Kidney capillary endothelial cell (primary cell): Measurements from ENCODE around the gene AKIRIN2.

Source experiments
- DNase-seq: peaks from one replicate; pipeline ENCODE4 v3.0.0-alpha.2; 2018; ENCODE audit warnings: low spot score

AKIRIN2 gene

DNA sequence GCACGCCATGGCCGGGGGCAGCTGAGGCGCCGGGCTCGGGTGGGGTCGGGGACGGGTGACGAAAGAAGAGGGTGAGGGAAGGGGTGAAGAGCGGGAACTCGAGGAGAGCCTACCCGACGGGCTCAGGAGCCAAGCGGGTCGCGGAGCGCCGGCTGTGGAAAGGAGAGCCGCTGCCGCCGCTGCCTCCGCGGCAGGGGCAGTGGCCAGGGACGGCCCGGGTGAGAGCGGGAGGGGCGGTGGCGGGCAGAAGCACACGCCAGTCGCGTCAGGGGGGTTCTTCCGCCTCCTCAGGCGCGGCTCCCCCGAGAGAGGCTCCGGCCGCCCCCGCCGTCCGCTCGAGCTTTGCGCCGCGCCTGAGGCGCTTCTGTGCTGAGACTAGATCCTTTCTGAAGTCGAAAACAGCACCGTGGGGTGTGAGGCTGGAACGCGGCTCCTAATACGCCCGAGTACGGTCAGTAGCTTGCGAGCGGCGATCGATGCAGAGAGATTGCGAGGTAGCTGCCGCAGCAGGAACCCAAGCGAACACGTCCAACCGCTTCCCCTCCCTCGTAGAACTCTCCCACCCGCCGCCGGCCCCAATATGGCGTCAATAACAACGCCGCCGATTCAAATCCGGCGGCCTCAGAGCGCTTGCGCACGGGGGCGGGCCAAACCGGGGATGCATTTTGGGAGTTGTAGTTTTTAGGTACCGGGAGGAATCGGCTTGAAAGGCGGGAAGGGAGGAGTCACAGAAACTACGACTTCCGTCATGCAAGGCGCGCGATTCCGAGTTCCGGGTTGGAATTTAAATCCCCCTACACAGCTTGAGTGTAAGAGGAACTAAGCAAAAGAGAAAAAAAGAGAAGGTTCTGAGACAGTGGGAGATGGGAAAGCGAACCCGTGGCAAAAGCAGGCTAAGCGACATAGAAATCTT, at the start of gene AKIRIN2:
AKIRIN2 (minus strand) TSS at position 558 of the 913 bp plus-strand sequence; CDS start at position 9, 549 bp downstream.
- peak; percentile 98 for DNase-seq

DNA sequence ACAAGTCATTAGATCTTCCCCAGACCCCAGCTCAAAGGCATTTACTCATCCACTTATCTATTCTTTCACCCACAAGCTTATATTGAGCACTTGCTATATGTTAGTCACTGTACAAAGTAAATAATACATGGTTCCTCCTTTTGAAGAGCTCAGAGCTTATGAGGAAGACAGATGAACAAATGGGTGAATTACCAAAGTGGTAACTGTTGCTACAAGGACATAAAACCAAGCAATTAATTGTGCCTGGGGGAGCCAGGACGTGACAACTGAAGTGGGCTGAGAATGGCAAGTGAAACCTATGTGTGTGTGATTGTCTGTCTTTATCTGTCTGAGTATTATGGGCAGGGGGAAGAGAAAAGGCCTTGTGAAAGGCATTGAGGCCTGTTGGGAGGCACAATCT, 45.6 kb upstream of the AKIRIN2 start:
- no peak for DNase-seq

DNA sequence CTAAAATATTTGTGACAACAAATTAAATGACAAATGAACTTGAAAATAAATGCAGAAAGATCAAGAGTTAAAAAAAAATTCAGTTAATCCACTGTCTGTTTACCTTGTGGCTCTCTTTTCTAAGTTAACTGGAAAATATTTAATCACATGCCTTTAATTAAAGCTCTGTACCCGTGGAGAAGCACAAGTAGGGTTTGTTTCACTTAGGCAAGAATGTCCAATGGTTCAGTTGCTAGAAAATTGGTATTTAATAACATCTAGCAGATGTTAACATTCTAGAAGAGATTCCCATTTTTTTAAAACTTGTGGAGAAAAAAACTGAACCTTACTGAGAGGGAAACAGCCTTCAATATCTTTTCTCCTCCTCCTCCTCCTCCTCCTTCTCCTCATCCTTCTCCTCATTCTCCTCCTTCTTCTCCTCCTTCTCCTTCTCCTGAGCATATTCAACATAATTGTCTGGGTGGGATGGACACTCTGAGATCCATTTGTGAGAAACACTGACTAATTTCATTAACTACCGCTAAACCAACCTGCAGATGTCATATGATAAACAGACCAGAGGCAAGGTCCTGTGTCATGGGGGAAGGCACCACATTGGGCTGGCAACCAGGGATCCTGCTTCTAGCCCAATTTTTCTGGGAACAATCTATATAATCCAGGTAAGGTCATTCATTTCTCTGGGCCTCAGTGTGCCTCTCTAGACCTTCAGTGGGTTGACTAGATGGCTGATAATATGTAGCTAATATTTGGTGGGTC, 44.1 kb upstream of the AKIRIN2 start:
- no peak for DNase-seq

DNA sequence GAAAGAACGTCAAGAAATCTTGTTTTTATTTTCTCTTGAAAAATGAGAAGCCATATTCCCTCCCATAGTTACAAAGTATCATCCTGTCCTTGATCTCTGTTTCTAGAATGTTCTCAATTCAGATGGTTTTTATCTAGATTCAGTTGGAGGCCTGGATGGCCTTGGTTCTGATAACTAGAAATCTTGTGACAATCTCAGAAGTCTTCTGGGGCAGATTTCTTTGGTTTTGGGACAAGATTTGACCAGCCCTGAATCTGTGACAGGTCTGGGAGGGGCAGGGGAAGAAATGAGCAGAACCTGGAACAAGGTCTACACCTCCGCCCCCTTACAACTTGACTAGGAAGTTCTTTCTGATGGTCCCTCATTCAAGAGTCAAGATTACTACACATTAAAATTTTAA, 41.4 kb upstream of the AKIRIN2 start:
- no peak for DNase-seq

GRCh38 chr6:87742106-87742505, 40.1 kb upstream of the AKIRIN2 start:
- no peak for DNase-seq

GRCh38 chr6:87741001-87741650, 39.1 kb upstream of the AKIRIN2 start:
- DNase-seq: no peak

- no peak for DNase-seq
These were observed 36.7 kb upstream of the AKIRIN2 start for GRCh38 chr6:87738744-87739143.

DNA sequence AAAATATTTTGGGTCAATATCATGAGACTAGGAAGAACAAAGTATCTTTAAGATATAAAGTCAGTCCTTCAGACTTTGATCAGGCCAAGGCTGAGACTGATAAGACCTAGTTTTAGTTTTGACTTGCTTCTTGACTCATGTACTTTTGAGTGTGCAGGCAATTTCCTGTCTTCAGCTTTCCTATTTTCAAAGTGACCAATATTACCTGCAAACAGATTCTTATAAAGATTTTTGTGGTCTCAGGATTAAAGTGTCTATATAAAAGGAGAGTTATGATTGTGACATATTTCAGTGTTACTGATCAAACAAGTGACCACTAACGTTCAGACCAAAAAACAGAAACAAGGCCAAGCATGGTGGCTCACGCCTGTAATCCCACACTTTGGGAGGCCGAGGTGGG, 36.0 kb upstream of the AKIRIN2 start:
- DNase-seq: no peak

- no peak for DNase-seq
These were observed 34.9 kb upstream of the AKIRIN2 start for GRCh38 chr6:87736809-87737540.

GRCh38 chr6:87731818-87732661, 30.0 kb upstream of the AKIRIN2 start:
- DNase-seq: peak; percentile 87

- no peak for DNase-seq
These were observed 29.0 kb upstream of the AKIRIN2 start for GRCh38 chr6:87731080-87731479.

DNA sequence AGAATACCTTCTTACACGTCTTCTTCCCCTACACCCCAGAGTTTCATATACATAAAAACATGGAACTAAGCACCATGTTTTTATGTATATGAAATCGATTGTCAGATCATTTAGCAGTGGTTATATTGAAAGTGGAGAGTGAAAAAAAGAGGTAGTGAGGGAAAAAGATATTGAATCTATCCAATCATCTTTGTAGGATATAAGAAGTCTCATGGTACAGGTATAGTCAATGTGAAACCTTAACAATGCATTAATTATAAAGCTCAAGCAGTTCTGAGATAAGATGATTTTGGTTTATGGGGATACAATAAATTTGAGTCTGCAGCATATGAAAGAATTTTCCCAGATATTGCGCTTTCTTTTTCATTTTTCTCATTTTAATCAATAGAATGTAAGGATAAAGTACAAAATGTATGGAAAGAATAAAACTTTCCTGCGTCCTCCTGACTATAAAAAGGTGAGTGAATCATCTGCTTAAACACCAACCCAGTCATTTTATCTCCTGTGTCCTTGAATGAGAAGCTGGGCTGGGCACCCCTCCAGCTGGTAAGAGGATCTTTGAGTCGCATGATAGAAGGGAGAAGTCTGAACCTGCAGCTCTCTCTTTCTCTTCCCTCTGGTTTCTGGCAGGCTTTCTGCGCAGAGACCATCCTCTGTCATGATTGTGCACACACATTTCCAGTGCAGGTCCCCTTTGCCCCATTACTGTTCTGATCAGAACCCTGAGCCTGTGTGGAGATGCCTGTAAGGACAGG, 28.1 kb upstream of the AKIRIN2 start:
- no peak for DNase-seq

- no peak for DNase-seq
These were observed 26.7 kb upstream of the AKIRIN2 start for GRCh38 chr6:87728706-87729105.

GRCh38 chr6:87724983-87725811, 23.2 kb upstream of the AKIRIN2 start:
- no peak for DNase-seq

- peak; percentile 82 for DNase-seq
These were observed 21.4 kb upstream of the AKIRIN2 start for GRCh38 chr6:87723170-87724078.

DNA sequence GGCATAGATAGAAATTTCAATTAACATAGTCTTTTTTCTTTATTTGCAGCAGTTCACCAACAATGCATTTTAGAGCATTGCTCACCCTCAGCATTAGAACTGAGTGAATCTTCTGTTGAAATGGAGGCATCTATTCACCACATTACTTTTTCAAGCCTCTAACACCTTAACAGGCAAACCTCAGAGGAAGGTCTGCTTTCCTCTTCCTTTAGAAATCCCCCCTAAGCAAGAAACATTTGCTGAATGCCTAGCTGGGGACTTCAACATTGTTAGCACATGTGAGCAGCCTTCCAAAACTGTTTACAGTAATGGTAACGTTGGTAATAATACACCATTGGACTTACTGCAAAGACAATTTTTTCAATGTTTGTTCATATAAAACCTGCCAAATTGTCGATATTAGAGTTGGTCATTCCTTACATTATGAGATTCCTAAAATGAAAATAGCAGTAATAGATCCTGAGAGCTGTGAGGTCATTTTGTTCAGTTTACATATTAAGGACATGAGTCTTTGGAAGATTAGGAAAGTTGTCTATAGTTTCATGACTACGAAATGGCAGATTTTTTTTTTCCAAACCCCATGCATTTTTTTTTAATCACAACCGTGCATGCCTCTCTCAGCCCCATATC, 20.6 kb upstream of the AKIRIN2 start:
- DNase-seq: no peak

DNA sequence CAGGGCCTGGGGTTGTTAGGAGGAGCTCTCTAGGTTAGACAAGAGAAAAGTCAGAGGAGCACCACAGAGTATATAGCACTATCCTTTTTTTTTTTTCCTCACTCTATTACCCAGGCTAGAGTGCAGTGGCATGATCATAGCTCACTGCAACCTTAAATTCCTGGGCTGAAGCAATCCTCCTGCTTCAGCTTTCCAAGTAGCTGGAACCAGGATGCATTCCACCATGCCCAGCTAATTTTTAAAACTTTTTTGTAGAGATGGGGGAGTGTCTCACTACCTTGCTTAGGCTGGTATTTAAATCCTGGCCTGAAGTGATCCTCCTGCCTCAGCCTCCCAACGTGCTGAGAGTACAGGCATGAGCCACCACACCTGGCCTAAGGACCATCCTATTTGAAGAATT, 19.3 kb upstream of the AKIRIN2 start:
- DNase-seq: no peak
